ENCODE results near the gene FBF1. TPM values are rescaled to one million over a fixed set of nuclear protein-coding genes. Genes with fewer than 3 reads are reported as not detected.

FBF1 gene
- total and polyA plus RNA-seq, 2 donors (not counting 3 experiments of a cell fraction or from before 2014, with no cell fraction given): 4.9 to 9.4 TPM

GRCh38 chr17:75931062-75931461, 9.8 kb downstream of the FBF1 start:
- FAIRE-seq: no peak
- Histone ChIP-seq H3K9ac (replicated peaks; ENCODE audit: extremely low read depth, insufficient read depth, low read length) (no peak overlapping the region), H3K9me1 (replicated peaks; ENCODE audit: control insufficient read depth, extremely low read depth, insufficient read depth, low read length) (no peaks in the 10 kb centered on the region), H3K36me3 (ENCODE audit: control insufficient read depth in 2 of 2, extremely low read depth in 1 of 2, insufficient read depth in 2 of 2, low read length in 2 of 2) (no peaks in the 10 kb centered on the region), H3K4me2 (ENCODE audit: insufficient read depth, low read length) (no peak overlapping the region), H2AFZ (ENCODE audit: low read depth, low read length) (no peak overlapping the region), H3K9me3 (replicated peaks; ENCODE audit: control insufficient read depth, insufficient read depth, low read length) (no peaks in the 10 kb centered on the region), H3K27ac (ENCODE audit: insufficient read depth, low read depth, low read length) (no peak overlapping the region), H3K4me1 (ENCODE audit: control insufficient read depth, extremely low read depth, insufficient read depth, low read length) (no peaks in the 10 kb centered on the region), H3K27me3 (ENCODE audit: control insufficient read depth in 2 of 2, insufficient read depth in 2 of 2, low read length in 2 of 2) (no peaks in the 10 kb centered on the region), H3K4me3 (replicated peaks in 1 of 3; ENCODE audit: insufficient read depth in 1 of 3, low read depth in 1 of 3, low read length in 3 of 3) (no peak overlapping the region), H4K20me1 (replicated peaks; ENCODE audit: control insufficient read depth, extremely low read depth, insufficient read depth, low read length) (no peaks in the 10 kb centered on the region), H3K79me2 (ENCODE audit: control insufficient read depth, insufficient read depth, low read length) (no peaks in the 10 kb centered on the region)
- no TSS peak for BruUV-seq (replicated peaks)
- intact Hi-C loops (cut with micrococcal nuclease) (no loop called here), dilution Hi-C loops (cut with MboI; ENCODE audit: extremely low pct_ligation_motif_present, low sequenced_read_pairs) (no loop called here)
- DNase-seq (ENCODE audit: low read depth, low spot score): no peak
- POLR2A ChIA-PET: no interaction called here
- TF ChIP-seq FOS (IDR thresholded peaks at IDR 0.05; ENCODE audit: borderline replicate concordance, insufficient read depth, low read length) (no peak), JUN (IDR thresholded peaks at IDR 0.05; ENCODE audit: borderline replicate concordance, insufficient read depth, insufficient read length, low read depth) (no peak), GATA2 (IDR thresholded peaks at IDR 0.05; ENCODE audit: insufficient read depth, insufficient read length, low read depth, low read length) (no peak), POLR2AphosphoS5 (IDR thresholded peaks at IDR 0.05; ENCODE audit: insufficient read depth, low read depth, low read length) (no peak), EZH2 (IDR thresholded peaks at IDR 0.05; ENCODE audit: borderline replicate concordance, low read depth, low read length, severe bottlenecking) (no peak), MYC (IDR thresholded peaks at IDR 0.05; ENCODE audit: low read depth, low read length) (no peak), POLR2A (IDR thresholded peaks at IDR 0.05; ENCODE audit: low read depth, low read length) (no peak)
- TF ChIP-seq, protein P1, sequence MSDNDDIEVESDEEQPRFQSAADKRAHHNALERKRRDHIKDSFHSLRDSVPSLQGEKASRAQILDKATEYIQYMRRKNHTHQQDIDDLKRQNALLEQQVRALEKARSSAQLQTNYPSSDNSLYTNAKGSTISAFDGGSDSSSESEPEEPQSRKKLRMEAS (IDR thresholded peaks at IDR 0.05; ENCODE audit: insufficient read depth, insufficient read length): no peak
- TF ChIP-seq, protein P2, sequence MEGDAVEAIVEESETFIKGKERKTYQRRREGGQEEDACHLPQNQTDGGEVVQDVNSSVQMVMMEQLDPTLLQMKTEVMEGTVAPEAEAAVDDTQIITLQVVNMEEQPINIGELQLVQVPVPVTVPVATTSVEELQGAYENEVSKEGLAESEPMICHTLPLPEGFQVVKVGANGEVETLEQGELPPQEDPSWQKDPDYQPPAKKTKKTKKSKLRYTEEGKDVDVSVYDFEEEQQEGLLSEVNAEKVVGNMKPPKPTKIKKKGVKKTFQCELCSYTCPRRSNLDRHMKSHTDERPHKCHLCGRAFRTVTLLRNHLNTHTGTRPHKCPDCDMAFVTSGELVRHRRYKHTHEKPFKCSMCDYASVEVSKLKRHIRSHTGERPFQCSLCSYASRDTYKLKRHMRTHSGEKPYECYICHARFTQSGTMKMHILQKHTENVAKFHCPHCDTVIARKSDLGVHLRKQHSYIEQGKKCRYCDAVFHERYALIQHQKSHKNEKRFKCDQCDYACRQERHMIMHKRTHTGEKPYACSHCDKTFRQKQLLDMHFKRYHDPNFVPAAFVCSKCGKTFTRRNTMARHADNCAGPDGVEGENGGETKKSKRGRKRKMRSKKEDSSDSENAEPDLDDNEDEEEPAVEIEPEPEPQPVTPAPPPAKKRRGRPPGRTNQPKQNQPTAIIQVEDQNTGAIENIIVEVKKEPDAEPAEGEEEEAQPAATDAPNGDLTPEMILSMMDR (IDR thresholded peaks at IDR 0.05; ENCODE audit: extremely low read depth in 1 of 2, insufficient read depth in 1 of 2, low read depth in 1 of 2, low read length in 2 of 2): no peak
- CTCF ChIA-PET: no interaction called here

Measured in endothelial cell of umbilical vein (primary cell).